Endometrium (tissue), 2 donors: ENCODE results near the gene JAKMIP1.

ENCODE experiments used
- FAIRE-seq: peaks from 2 replicates; lab custom pipeline; 2012; peaks lifted over from hg19 to GRCh38; lab: Jason Lieb, UNC
- donor health status: control.
- donor health status: control.

Gene JAKMIP1

GRCh38 chr4:6095023-6095752 is 105.2 kb downstream of the JAKMIP1 start:
- FAIRE-seq, result no peak

DNA sequence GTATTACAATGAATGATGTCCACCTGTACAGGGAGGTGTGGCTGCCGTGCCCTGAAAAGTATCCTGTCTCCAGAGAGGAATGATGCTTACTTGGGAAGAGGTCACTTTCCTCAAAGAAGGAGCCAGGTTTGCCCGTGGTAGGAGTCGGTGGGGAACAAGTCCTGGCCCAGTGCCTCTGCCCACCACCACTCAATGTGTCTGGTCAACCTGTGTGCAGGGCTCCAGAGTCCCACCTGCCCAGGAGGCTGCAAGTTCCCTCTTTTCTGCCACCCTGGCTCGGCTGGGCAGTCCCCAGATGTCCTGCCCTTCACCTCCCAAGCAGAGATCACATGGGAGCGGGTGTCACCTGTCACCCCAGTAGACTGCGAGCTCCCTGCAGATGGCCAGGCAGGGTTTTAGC is 106.7 kb downstream of the JAKMIP1 start:
- no peak for FAIRE-seq

GRCh38 chr4:6092971-6093370 is 107.4 kb downstream of the JAKMIP1 start:
- no peak for FAIRE-seq

DNA sequence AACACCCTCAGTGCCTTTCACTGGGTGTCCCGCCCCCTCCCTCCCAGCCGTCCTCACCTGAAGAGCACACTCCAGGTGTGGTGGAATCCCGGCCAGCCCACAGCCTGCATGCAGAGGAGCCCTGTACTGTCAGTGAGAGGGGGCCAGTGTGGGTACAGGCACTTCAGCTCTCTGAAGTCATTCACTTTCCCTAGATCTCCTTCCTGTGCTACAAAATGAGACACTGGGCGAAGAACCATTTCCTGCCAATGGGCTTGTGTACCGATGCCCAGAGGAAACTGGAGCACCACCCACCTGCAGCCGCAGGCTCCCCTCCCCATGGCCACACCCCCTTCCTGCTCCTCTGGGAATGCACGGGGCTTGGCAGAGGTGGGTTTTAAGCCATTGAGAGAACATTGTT is 108.2 kb downstream of the JAKMIP1 start:
- no peak for FAIRE-seq

DNA sequence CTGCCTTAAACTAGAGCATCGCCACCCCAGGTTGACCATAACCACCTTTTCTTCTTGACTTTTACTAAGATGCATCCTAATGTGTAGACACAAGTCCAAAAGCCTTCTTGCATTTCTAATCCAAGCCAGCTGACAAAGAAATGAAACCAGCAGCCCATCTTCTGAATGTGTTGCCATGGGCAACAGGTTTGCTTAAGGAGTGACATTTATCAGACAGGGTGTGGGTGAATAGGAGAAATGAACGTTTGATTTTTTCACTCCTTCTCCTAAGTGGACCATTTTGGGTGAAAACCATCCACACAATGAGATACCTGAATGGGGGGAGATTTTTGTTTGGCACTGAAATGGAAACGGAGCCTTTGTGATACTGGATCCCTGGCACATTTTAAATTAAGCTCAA is 109.4 kb downstream of the JAKMIP1 start:
- no peak for FAIRE-seq

GRCh38 chr4:6088950-6089349 is 111.4 kb downstream of the JAKMIP1 start:
- no peak for FAIRE-seq

- no peak for FAIRE-seq
Observed at GRCh38 chr4:6087669-6088341, 112.5 kb downstream of the JAKMIP1 start.

- FAIRE-seq, result no peak
Observed at GRCh38 chr4:6086846-6087245, 113.5 kb downstream of the JAKMIP1 start.

GRCh38 chr4:6085691-6086628 is 114.4 kb downstream of the JAKMIP1 start:
- no peak for FAIRE-seq

GRCh38 chr4:6085028-6085690 is 115.2 kb downstream of the JAKMIP1 start:
- no peak for FAIRE-seq

GRCh38 chr4:6079965-6080364 is 120.4 kb downstream of the JAKMIP1 start:
- FAIRE-seq, result no peak

DNA sequence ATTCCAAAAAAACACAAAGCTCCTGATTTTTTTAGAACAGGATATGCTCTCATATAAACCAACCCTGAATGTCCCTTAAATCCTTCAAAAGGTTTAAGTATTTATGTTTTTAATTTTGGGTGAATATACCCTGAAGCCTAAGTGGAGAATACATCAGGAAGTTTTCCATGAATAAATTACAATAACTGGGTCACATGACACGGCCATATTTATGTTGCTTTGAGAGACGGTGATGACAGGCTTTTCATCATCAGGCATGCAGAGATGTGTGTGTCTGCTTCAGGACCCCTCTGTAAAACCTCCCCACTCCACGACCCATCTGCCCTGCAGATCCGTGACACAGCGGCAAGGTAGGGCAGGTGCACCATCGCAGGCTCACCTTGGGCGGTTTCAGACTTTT is 121.8 kb downstream of the JAKMIP1 start:
- FAIRE-seq, result no peak

DNA sequence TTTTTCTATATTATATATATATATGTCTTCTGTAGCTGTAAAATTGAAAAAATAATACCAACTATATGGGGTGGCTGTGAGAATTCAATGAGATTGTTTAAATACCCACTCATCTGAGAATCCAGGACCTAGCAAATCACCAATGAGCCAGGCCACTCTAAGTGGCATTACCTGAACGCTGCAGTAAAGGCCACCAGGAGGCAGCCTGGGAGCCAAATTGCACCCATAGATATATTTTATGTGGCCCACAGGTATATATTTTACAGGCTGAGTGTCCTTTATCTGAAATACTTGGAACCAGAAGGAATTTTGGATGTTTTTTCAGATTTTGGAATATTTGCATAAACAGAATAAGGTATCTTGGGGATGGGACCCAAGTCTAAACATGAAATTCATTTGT is 124.0 kb downstream of the JAKMIP1 start:
- FAIRE-seq, result no peak

DNA sequence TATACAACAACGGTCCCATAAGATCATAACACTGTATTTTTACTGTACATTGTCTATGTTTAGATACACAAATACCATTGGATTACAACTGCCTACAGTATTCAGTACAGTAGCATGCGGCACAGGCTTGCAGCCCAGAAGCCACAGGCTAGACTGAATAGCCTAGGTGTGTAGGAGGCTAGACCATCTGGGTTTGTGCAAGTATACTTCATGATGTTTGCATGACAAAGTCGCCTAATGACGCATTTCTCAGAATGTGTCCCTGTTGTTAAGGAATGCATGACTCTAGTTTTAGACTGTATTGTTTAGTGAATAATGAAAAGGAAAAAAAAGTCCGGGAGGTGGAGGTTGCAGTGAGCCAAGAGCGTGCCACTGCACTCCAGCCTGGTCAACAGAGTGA is 125.6 kb downstream of the JAKMIP1 start:
- FAIRE-seq, result no peak

- no peak for FAIRE-seq
Observed at GRCh38 chr4:6071959-6072720, 128.2 kb downstream of the JAKMIP1 start.

- FAIRE-seq, result no peak
Observed at GRCh38 chr4:6071191-6071958, 129.0 kb downstream of the JAKMIP1 start.

DNA sequence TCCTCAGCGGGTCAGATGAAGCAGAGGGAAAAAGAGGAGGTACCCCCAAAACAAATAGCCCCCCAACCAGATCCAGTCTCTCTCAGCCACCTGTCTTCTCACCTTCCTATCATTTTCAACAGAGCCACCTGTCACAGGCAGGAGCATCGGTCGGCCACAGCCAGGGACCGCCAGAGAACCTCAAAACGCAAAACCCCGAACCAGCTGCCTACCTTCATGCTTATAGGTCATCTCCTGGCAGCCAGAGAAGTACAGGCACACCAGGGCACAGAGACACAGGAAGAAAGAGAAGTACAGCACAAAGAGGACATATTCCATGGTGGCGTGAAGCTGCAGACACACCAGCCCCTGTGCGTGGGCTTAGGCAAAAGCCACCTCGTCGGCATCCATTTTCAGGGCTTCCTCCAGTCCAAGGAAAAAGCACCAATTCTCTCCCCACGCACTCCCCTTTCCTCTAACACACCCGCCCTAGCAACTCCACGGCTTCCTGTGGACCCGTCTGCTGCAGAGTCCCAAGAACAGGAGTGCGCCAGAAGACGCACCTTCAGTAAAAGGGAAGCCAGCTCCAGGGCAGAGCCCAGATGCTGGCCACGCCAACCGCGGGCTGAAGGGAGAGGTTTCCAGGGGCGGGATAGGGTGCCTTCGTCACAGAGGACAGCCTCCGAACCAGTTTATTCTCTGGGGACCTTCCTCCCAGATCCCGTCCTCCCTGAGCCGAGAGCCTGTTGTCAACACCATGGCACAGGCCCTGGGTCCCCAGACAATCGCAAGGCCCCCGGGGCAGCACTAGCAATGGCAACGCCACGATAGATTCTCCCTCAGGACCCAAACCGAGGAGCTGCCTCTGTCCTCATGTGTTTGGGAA is 130.3 kb downstream of the JAKMIP1 start:
- no peak for FAIRE-seq

DNA sequence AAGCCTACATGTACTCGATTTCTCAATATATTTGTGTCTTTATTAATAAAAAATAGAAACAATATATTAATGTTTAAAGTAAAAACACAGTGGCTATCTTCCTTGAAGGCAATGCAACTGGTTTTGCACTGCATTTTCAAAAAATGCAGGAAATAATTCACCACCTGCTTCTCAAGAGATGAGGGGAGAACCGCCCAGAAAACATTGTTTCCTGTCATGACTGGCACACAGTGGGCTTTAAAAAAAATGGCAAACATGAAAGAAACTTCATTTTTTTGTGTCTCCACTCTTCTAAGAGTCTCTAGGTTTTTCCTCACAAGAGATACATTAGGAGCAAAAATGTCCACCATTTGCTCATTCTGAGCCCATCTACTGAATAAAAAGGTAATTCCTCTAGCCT is 131.4 kb downstream of the JAKMIP1 start:
- FAIRE-seq, result no peak

DNA sequence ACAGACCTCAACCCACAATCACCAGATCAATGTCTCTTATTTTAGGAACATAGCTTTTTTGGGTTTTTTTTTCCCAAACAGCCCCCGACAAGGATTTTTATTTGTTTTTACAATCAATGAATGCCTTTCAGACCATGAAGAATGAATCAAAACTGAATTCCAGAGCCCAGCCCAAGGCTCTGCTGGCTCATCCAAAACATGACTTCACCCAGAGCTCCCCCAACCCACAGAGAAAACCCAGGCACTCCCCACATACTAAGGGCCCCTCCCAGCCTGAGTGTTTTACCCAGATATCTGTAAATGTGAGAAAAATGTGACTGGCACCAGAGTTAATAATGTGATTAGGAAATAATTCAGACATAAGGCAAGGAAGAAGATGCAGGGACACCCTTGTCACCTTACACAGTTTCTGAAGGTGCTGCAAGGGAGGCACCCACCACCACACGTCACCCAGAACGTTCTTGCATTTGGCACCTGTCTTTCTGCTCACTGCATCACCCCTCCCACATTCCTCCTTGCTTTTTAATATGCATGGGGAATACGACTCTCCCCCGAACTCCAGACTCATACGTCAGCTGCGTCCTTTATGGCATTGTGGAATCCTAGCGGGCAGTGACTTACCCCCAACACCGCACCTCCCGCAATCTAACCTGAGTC is 134.3 kb downstream of the JAKMIP1 start:
- no peak for FAIRE-seq
